Bronchial epithelial cell (primary cell): Measurements from ENCODE around the gene CD58. TPM values are rescaled to one million over a fixed set of nuclear protein-coding genes. Genes with fewer than 3 reads are reported as not detected.
"Not testable (repeated sequence)": the region's sequence is repeated elsewhere in the genome, so short reads cannot be mapped to it uniquely, and the experiment has no call there.

Experiments
- DNase-seq: peaks from one replicate; pipeline ENCODE4 v3.0.0-alpha.2; 2010; ENCODE audit warnings: low read depth
- FAIRE-seq: peaks from 2 replicates; lab custom pipeline; 2011; peaks lifted over from hg19 to GRCh38; lab: Jason Lieb, UNC
- H3K27me3 ChIP-seq: 2 replicates; pipeline ENCODE4 v1.5.1; 2011; ENCODE audit warnings: low read length; ENCODE audit not compliant: control insufficient read depth, insufficient read depth
- H3K36me3 ChIP-seq: 2 replicates; pipeline ENCODE4 v1.5.1; 2011; ENCODE audit warnings: low read length; ENCODE audit not compliant: control insufficient read depth, insufficient read depth
- H3K4me3 ChIP-seq: 2 replicates; pipeline ENCODE4 v1.5.1; 2011; ENCODE audit warnings: mild to moderate bottlenecking, low read depth, low read length, control low read depth
- total RNA-seq: library from RNA; depleted of rRNA; stranded (reverse); fragments of >200 nt; gene quantifications from 2 replicates; pipeline ENCODE4 v1.2.1, GENCODE V29; 2014
- TF ChIP-seq, protein P1 (sequence below): IDR thresholded peaks from 2 replicates; pipeline ENCODE4 v1.5.1; 2011; ENCODE audit warnings: mild to moderate bottlenecking, moderate library complexity, low read length, control low read depth, inconsistent platforms; ENCODE audit not compliant: insufficient read depth, severe bottlenecking

Gene CD58
- 18.2 and 25.2 TPM in 2 replicates for total RNA-seq

DNA sequence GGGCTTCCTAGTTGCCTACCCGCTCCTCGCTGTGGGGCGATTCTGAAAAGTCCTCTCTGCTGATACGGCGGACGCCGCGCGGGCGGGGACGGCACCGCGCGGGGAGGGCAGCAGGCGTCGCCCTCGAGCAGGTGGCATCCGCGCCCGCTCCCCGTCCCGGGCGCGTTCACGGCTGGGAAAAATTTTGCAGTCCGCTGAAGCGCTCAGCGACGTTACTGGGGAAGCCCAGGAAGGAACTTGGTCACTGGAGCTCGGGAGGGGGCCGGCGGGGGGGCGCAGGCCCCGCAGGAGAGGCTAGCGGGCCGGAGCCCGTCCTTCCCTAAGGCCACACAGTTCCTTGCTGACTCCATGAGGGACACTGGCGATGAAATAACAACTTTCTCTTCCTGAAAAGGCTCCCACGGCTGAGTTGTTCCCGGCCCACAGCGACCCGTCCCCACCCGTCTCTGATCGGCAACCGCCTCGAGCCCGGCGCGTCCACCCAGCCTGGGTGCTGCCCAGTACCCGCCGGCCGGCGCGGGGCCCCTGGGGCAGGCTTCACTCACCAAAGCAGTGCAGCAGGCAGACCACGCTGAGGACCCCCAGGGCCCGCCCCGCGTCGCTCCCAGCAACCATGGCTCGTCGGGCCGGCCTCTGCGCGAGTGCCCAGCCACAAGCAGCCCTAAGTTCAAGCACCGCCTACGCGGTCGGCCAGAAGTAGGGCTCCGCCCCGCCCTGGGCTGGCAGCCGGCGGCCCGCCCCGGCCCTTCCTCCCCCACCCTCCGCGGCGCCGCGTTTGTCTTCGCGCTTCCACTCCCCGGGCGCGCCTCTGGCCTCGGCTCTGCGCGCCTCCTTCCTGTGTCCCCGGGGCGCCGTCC is at the start of gene CD58:
TSS of gene CD58 (minus strand) at position 669 of the 857 bp plus-strand sequence. CDS start at position 615, 54 bp downstream.
- TF ChIP-seq, protein P1, sequence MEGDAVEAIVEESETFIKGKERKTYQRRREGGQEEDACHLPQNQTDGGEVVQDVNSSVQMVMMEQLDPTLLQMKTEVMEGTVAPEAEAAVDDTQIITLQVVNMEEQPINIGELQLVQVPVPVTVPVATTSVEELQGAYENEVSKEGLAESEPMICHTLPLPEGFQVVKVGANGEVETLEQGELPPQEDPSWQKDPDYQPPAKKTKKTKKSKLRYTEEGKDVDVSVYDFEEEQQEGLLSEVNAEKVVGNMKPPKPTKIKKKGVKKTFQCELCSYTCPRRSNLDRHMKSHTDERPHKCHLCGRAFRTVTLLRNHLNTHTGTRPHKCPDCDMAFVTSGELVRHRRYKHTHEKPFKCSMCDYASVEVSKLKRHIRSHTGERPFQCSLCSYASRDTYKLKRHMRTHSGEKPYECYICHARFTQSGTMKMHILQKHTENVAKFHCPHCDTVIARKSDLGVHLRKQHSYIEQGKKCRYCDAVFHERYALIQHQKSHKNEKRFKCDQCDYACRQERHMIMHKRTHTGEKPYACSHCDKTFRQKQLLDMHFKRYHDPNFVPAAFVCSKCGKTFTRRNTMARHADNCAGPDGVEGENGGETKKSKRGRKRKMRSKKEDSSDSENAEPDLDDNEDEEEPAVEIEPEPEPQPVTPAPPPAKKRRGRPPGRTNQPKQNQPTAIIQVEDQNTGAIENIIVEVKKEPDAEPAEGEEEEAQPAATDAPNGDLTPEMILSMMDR = peak; percentile 82
- Histone ChIP-seq H3K27me3 (no peaks in the 10 kb centered on the region), H3K4me3 (peak within 1 kb of the TSS; percentile 67), H3K36me3 (no peaks in the 10 kb centered on the region)
- peak; percentile 68 for DNase-seq
- no peak for FAIRE-seq

DNA sequence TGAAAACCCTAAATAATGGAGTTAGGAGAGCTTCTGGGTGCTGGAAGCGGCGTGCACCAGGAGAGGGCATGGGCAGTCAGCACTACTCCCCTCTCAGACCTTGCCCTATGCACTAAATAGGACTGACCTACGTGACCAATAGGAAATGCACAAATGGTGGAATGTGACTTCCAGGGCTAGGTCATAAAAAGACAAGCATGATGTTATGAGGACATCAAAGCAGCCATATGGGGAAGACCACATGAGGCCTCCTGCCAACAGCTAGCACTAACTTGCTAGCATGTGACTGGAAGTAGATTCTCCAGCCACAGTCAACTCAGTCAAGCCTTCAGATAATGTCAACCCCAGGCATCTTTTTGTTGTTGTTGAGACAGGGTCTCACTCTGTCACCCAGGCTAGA is 49.6 kb upstream of the CD58 start:
- not testable (repeated sequence) for FAIRE-seq, H3K36me3 ChIP-seq, DNase-seq, H3K27me3 ChIP-seq, H3K4me3 ChIP-seq

DNA sequence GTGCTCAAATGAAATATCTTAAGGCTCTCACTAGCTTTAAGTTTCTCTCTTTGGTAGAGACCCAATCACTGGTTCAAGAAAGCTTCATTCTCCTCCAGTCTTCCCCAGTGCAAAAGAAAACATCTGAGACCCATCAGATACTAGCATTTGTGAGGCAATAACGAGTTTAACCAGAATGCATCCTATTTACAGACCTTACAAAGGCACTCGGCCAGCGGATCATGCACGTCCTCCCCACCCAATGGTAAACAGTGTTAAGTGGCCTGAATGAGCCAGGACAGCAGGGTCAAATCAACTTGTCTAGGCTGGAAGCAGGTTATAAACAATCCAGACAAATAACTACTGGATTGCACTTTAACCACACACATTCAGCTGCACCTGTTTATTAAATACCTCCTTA is 48.3 kb upstream of the CD58 start:
- not testable (repeated sequence) for FAIRE-seq, H3K27me3 ChIP-seq, H3K4me3 ChIP-seq, H3K36me3 ChIP-seq
- DNase-seq = peak; percentile 23

GRCh38 chr1:116617808-116618207 is 47.0 kb upstream of the CD58 start:
- not testable (repeated sequence) for H3K4me3 ChIP-seq, H3K27me3 ChIP-seq, H3K36me3 ChIP-seq, DNase-seq, FAIRE-seq

DNA sequence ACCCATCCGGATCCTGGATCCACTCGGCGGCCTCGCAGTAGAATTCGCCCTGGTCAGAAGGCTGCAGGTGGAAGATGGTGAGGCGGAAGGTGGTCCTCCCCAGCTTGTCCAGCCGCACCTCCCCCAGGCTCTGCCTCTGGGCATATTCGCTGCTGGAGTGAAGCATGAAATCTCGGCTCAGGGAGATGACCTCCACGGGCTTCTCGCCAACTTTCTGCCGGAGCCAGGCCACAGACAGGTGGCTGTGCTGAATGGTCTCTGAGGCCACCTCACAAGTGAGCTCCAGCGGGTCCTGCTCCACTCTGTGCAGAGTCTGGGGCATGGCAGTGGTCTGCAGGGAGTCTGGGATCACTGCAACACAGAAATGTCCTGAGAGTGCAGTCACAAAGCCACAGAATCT is 43.0 kb upstream of the CD58 start:
- not testable (repeated sequence) for H3K36me3 ChIP-seq, H3K4me3 ChIP-seq, DNase-seq, H3K27me3 ChIP-seq, FAIRE-seq

- not testable (repeated sequence) for H3K27me3 ChIP-seq, DNase-seq, H3K36me3 ChIP-seq, FAIRE-seq, H3K4me3 ChIP-seq
These were observed 39.1 kb upstream of the CD58 start for GRCh38 chr1:116609801-116610371.

GRCh38 chr1:116608841-116609240 is 38.0 kb upstream of the CD58 start:
- not testable (repeated sequence) for DNase-seq, H3K4me3 ChIP-seq, H3K36me3 ChIP-seq, FAIRE-seq, H3K27me3 ChIP-seq

- H3K36me3 ChIP-seq, DNase-seq, FAIRE-seq: not testable (repeated sequence)
These were observed 37.3 kb upstream of the CD58 start for GRCh38 chr1:116608151-116608550.

GRCh38 chr1:116607463-116607862 is 36.6 kb upstream of the CD58 start:
- H3K36me3 ChIP-seq, DNase-seq, H3K27me3 ChIP-seq, H3K4me3 ChIP-seq: not testable (repeated sequence)
- FAIRE-seq = peak; percentile 28

More at GRCh38 chr1:116608151-116608550, 37.3 kb upstream of the CD58 start:
- not testable (repeated sequence) for H3K4me3 ChIP-seq, H3K27me3 ChIP-seq

DNA sequence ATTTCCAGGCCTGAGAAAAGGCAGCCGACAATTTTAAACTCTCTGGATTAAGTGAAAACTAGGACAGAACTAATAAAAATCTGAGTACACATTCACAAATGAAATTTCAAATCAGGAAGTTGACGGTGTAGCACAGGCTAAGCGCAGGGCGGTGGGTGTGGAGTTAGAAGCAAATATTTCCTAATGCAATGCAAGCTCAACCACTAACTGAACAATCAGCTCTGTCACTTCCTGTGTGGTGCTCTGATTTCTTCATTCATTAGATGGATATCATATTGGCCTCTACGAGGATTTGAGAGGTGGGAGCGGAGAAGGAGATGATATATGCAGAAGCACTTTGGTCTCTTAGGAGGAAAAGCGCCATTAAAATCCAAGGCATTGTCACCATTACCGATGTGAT is 35.2 kb upstream of the CD58 start:
- not testable (repeated sequence) for FAIRE-seq

More for the DNA sequence above, 35.2 kb upstream of the CD58 start:
- H3K36me3 ChIP-seq, H3K4me3 ChIP-seq, H3K27me3 ChIP-seq: not testable (repeated sequence)
- DNase-seq = peak; percentile 35
